HEK293 (cell line): ENCODE data around the gene MRO.

ENCODE experiments used
- CTCF ChIA-PET: fragments of 350-600 bp; formaldehyde crosslinking; extraction: SDS; loops from one replicate; lab custom pipeline; 2021; ENCODE audit warnings: antibody characterized with exemption; lab: Yijun Ruan, JAX
- POLR2A ChIA-PET: fragments of 300-600 bp; formaldehyde crosslinking; extraction: SDS; loops from one replicate; lab custom pipeline; 2020; ENCODE audit warnings: antibody characterized with exemption, inconsistent platforms; lab: Yijun Ruan, JAX
- H3K27ac ChIP-seq: fragments of 200-500 bp; sonication (Bioruptor generic); 2 replicates; pipeline ENCODE4 v1.5.1; 2014; ENCODE audit warnings: low read depth, low read length, control low read depth, inconsistent platforms; ENCODE audit errors: extremely low read depth
- H3K36me3 ChIP-seq, 2 experiments: fragments of 200-500 bp in 1 of 2; sonication (Bioruptor generic) in 1 of 2; 1 replicate in 1 of 2; 2 replicates in 1 of 2; pipeline ENCODE4 v1.5.1; 2014 to 2017; ENCODE audit warnings: inconsistent platforms in 2 of 2, low read length in 2 of 2; ENCODE audit not compliant: control insufficient read depth in 2 of 2, insufficient read depth in 1 of 2
- H3K4me1 ChIP-seq: fragments of 200-500 bp; sonication (Bioruptor generic); 2 replicates; pipeline ENCODE4 v1.5.1; 2014; ENCODE audit warnings: mild to moderate bottlenecking, low read length, inconsistent platforms; ENCODE audit not compliant: control insufficient read depth, insufficient read depth
- H3K4me3 ChIP-seq: 2 replicates; pipeline ENCODE4 v1.5.1; 2011; ENCODE audit warnings: low read depth, mild to moderate bottlenecking, control low read depth, low read length, moderate library complexity
- H3K9me3 ChIP-seq: fragments of 200-500 bp; sonication (Bioruptor generic); 2 replicates; pipeline ENCODE4 v1.5.1; 2014; ENCODE audit warnings: low read depth, low read length, inconsistent platforms; ENCODE audit not compliant: control insufficient read depth, insufficient read depth
- REST ChIP-seq: fragments of 450-650 bp; formaldehyde crosslinking; IDR thresholded peaks from 2 replicates; pipeline ENCODE4 v1.5.1; 2016; ENCODE audit warnings: missing biosample characterization, missing genetic modification characterization
- SP2 ChIP-seq: fragments of 450-650 bp; formaldehyde crosslinking; IDR thresholded peaks from 2 replicates; pipeline ENCODE4 v1.5.1; 2016; ENCODE audit warnings: missing biosample characterization, missing genetic modification characterization
- ZBTB11 ChIP-seq: fragments of 450-650 bp; formaldehyde crosslinking; conservative IDR thresholded peaks from 2 replicates; pipeline ENCODE4 v1.5.1; 2016; ENCODE audit warnings: low read depth, missing biosample characterization, missing genetic modification characterization
- ZNF24 ChIP-seq: fragments of 450-650 bp; formaldehyde crosslinking; IDR thresholded peaks from 2 replicates; pipeline ENCODE4 v1.5.1; 2016; ENCODE audit warnings: missing biosample characterization, missing genetic modification characterization
- ZNF629 ChIP-seq: fragments of 450-650 bp; formaldehyde crosslinking; IDR thresholded peaks from 2 replicates; pipeline ENCODE4 v1.5.1; 2017; ENCODE audit warnings: missing biosample characterization, missing genetic modification characterization
- ZXDB ChIP-seq: fragments of 450-650 bp; formaldehyde crosslinking; IDR thresholded peaks from 2 replicates; pipeline ENCODE4 v1.5.1; 2016; ENCODE audit warnings: missing biosample characterization, missing genetic modification characterization
- TF ChIP-seq, protein P1 (sequence below): fragments of 450-650 bp; formaldehyde crosslinking; IDR thresholded peaks from 2 replicates; pipeline ENCODE4 v1.5.1; 2016; ENCODE audit warnings: missing biosample characterization, missing genetic modification characterization
- TF ChIP-seq, protein P2 (sequence below): fragments of 450-650 bp; formaldehyde crosslinking; IDR thresholded peaks from 2 replicates; pipeline ENCODE4 v1.5.1; 2017; ENCODE audit warnings: missing biosample characterization, missing genetic modification characterization

The MRO gene

GRCh38 chr18:50793641-50794565 is 25.9 kb downstream of the MRO start:
- CTCF ChIA-PET = interaction anchor here (0.6 to 1.4 kb wide), 2 partner anchors 27 to 150 kb away, joined by 3 read pairs; partner anchors contain the start of gene MRO
- no peak for TF ChIP-seq ZXDB (tag by site-specific recombination)
- TF ChIP-seq, all 188 proteins: peak for 0
- POLR2A ChIA-PET = no interaction called here
- H3K27ac ChIP-seq = no peak overlapping the region
- no peaks in the 10 kb centered on the region for H3K9me3 ChIP-seq
- no peak overlapping the region for H3K4me3 ChIP-seq
- H3K4me1 ChIP-seq = no peaks in the 10 kb centered on the region
- H3K36me3 ChIP-seq = no peaks in the 10 kb centered on the region

GRCh38 chr18:50792885-50793284 is 26.9 kb downstream of the MRO start:
- no peak overlapping the region for H3K4me3 ChIP-seq
- TF ChIP-seq ZNF24 (tag by site-specific recombination) (no peak), REST (tag by site-specific recombination) (no peak), SP2 (tag by site-specific recombination) (no peak), ZNF629 (tag by site-specific recombination) (no peak)
- TF ChIP-seq, protein P1, sequence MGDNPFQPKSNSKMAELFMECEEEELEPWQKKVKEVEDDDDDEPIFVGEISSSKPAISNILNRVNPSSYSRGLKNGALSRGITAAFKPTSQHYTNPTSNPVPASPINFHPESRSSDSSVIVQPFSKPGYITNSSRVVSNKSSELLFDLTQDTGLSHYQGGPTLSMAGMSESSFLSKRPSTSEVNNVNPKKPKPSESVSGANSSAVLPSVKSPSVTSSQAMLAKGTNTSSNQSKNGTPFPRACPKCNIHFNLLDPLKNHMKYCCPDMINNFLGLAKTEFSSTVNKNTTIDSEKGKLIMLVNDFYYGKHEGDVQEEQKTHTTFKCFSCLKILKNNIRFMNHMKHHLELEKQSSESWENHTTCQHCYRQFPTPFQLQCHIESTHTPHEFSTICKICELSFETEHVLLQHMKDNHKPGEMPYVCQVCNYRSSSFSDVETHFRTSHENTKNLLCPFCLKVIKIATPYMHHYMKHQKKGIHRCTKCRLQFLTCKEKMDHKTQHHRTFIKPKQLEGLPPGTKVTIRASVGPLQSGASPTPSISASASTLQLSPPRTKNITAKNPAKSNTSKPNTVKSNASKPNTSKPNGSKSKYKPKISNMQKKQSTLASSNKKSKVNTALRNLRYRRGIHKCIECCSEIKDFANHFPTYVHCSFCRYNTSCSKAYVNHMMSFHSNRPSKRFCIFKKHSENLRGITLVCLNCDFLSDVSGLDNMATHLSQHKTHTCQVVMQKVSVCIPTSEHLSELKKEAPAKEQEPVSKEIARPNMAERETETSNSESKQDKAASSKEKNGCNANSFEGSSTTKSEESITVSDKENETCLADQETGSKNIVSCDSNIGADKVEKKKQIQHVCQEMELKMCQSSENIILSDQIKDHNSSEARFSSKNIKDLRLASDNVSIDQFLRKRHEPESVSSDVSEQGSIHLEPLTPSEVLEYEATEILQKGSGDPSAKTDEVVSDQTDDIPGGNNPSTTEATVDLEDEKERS (tag by site-specific recombination) = no peak
- TF ChIP-seq, protein P2, sequence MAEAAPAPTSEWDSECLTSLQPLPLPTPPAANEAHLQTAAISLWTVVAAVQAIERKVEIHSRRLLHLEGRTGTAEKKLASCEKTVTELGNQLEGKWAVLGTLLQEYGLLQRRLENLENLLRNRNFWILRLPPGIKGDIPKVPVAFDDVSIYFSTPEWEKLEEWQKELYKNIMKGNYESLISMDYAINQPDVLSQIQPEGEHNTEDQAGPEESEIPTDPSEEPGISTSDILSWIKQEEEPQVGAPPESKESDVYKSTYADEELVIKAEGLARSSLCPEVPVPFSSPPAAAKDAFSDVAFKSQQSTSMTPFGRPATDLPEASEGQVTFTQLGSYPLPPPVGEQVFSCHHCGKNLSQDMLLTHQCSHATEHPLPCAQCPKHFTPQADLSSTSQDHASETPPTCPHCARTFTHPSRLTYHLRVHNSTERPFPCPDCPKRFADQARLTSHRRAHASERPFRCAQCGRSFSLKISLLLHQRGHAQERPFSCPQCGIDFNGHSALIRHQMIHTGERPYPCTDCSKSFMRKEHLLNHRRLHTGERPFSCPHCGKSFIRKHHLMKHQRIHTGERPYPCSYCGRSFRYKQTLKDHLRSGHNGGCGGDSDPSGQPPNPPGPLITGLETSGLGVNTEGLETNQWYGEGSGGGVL (tag by site-specific recombination) = no peak

DNA sequence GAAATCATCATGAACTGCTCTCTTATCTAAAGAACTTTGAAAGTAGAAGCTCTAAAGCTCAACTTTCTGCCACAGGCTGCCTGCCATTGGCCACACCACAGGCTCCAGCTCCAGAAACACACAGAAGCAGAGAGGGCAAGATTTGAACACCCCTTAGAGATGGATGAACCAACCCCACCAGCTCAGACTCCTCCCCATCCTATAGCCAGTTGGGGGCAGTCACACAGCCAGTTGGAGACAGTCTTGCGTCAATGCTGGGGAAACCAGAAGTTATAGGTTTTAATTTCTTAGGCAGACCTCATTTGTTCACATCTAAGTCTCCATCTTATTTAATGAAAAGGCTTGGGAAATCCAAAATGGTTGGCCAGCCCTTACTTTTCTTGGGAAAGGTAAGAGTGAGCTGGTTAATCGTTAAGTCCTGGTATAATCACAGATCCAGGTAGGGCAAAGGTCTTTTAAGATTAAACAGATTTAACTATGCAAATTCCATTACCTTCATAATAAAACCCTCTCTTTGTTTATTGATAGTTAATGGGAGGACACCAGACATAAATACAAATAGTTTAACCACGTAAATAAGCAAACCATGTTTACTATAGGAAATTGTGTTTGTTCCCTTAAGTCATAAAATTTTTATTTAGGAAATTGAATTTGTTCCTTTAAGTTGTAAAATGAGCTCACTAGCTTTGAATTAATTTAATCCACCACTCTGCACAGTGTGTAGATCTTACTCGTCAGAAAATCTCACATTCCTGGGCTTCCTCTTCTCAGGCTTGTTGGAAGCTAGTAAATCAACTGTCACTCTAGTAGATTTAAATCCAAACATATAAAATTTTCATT is 28.0 kb downstream of the MRO start:
- H3K27ac ChIP-seq = no peak overlapping the region
- CTCF ChIA-PET = interaction anchor here (0.6 to 1.8 kb wide), 7 partner anchors 10 to 386 kb away, joined by 3 to 11 read pairs (median 3); no protein-coding TSS in a partner anchor
- no peaks in the 10 kb centered on the region for H3K9me3 ChIP-seq
- TF ChIP-seq ZBTB11 (tag by site-specific recombination) = no peak
- TF ChIP-seq, all 188 proteins: peak for 0
- Histone ChIP-seq H3K4me3 (no peak overlapping the region), H3K4me1 (no peaks in the 10 kb centered on the region), H3K36me3 (no peaks in the 10 kb centered on the region)
- POLR2A ChIA-PET = interaction anchor here (0.7 kb wide), 1 partner anchor 1810 kb away, joined by 7 read pairs; no protein-coding TSS in a partner anchor

More at GRCh38 chr18:50792885-50793284, 26.9 kb downstream of the MRO start:
- ChIA-PET POLR2A (no interaction called here), CTCF (no interaction called here)
- Histone ChIP-seq H3K9me3 (no peaks in the 10 kb centered on the region), H3K36me3 (no peaks in the 10 kb centered on the region), H3K27ac (no peak overlapping the region), H3K4me1 (no peaks in the 10 kb centered on the region)
